GM21390 (cell line): ENCODE measurements around the gene NPFFR1.
"Not testable (repeated sequence)": the region's sequence is repeated elsewhere in the genome, so short reads cannot be mapped to it uniquely, and the experiment has no call there.

Experiments
- ATAC-seq: cut with Tn5 transposase; IDR thresholded peaks from one replicate; pipeline ENCODE4 v1.9.1; 2021; ENCODE audit not compliant: unreplicated experiment

The NPFFR1 gene

GRCh38 chr10:70228491-70228890, 55.3 kb downstream of the NPFFR1 start:
- ATAC-seq: no peak

GRCh38 chr10:70227548-70228320, 56.1 kb downstream of the NPFFR1 start:
- no peak for ATAC-seq

DNA sequence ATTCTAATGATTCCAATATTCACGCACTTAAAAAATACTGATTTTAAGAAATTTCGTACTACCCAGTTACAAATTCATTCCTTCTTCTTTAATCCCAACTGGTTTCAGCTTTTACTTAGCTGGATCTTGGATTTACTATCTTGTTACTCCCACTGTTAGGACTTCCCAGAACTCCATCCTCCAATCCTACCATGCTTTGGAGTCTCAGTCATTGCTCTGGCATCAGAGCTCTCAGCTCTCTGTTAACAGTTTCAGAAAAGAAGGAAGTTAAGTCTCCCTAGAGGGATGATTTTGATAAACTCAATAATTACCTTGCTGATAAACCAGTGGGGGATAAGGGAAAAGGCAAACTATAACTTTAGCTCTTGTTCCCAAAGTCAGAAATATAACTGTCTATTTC, 60.1 kb downstream of the NPFFR1 start:
- ATAC-seq: no peak

DNA sequence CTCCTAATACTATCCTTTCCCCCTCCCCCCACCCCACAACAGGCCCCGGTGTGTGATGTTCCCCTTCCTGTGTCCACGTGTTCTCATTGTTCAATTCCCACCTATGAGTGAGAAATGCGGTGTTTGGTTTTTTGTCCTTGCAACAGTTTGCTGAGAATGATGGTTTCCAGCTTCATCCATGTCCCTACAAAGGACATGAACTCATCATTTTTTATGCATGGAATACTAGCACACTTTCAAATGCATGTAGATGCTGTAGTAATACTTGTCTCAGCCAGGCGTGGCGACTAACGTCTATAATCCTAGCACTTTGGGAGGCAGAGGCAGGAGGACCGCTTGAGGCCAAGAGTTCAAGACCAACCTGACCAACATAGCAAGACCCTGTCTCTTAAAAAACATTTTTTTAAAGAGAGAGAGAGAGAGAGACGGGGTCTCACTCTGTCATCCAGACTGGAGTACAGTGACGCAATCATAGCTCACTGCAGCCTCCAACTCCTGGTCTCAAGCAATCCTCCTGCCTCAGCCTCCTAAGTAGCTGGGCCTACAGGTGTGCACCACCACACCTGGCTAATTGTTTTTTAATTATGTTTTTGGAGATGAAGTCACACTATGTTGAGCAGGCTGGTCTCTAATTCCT, 60.9 kb downstream of the NPFFR1 start:
- not testable (repeated sequence) for ATAC-seq

DNA sequence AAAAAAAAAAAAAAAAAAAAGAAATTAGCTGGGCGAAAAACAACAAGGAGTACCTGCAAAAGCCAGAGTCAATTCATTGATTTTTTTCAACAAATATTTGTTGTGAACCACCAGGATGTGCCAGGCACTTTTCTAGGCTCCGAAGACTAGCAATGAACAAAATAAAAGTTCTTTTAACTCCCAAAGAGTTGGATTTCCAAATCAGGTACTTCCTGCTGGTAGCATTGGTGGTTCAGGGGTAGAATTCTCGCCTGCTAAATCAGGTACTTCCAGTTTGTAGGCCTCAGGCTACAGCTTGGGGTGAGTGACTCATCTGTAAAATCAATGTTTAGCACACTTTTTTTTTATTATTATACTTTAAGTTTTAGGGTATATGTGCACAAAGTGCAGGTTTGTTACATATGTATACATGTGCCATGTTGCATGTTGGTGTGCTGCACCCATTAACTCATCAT, 61.4 kb downstream of the NPFFR1 start:
- ATAC-seq: no peak

DNA sequence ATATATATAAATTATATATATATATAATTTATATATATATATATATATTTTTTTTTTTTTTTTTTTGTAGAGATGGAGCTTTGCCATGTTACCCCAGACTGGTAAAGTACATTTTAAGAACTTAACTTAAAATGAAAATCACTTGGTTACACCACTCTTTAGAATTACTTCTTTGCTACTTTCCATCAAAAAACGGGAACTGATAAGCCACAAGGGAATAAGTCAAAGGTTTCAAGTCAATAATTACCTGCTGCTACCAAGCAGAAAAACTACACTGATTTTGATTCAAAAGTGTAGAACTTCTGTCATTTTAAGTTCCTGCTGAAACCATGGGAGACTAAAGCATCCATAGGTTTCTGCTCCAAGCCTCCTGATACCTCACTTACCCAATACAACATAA, 62.8 kb downstream of the NPFFR1 start:
- ATAC-seq: peak; percentile 7

DNA sequence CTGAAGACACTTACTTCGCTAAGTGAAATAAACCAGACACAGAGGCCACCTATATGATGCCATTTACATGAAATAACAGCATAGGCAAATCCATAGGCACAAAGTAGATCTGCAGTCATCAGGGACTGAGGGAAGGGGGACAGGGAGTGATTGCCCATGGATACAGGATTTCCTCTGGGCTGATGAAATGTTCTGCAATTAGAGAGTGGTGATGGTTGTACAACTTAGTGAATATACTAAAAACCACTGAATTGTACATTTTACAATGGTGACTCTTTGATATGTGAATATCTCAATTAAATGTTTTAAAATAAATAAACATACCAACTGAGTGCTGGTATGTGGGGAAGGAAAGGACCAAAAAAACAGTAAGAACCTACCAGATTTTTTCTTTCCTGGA, 70.9 kb downstream of the NPFFR1 start:
- ATAC-seq: no peak

DNA sequence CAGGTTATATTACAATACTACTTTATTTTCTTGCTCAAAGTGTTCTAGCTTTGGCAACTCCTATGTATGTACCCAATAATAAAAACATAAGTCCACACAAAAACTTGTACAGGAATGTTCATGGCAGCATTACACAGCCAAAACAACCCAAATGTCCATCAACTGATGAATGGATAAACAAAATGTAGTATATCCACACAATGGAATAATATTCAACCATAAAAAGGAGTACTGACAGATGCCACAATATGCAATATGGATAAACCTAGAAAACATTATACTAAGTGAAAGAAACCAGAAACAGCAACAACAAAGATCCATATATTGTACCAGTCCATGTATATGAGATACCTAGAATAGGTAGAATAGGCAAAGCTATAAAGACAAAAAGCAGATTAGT, 71.5 kb downstream of the NPFFR1 start:
- ATAC-seq: no peak

GRCh38 chr10:70206762-70207161, 77.0 kb downstream of the NPFFR1 start:
- ATAC-seq: no peak

DNA sequence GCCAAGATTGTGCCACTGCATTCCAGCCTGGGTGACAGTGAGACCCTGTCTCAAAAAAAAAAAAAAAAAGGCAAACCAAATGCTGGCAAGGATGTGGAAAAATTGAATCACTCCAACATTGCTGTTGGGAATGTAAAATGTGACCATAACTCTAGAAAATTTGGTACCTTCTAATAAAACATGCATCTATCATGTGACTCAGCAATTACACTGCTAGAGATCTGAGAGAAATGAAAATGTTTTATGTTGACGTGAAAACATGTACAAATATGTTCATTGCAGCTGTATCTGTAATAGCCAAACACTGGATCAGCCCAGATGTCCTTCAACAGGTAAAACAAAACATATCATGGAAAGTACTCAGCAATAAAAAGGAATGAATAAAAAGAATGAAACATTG, 82.7 kb downstream of the NPFFR1 start:
- ATAC-seq: no peak

GRCh38 chr10:70198696-70199466, 84.9 kb downstream of the NPFFR1 start:
- ATAC-seq: no peak
